Panc1 (cell line): ENCODE measurements around the gene PLXNA2. TPM values are rescaled to one million over a fixed set of nuclear protein-coding genes. Genes with fewer than 3 reads are reported as not detected.

Experiments
- ATAC-seq: fragments of 200-7000 bp; cut with Tn5 transposase; 2 replicates; pipeline ENCODE4 v1.9.1; 2020; ENCODE audit warnings: mild to moderate bottlenecking, moderate library complexity
- BruUV-seq: library from RNA; stranded (reverse); fragments of 400-500 nt; replicated peaks from 2 replicates; lab custom pipeline; 2021; lab: Mats Ljungman, UMichigan
- CTCF ChIA-PET: fragments of 300-600 bp; sonication (Branson Sonifier 250); formaldehyde crosslinking; loops from one replicate; lab custom pipeline; 2022; ENCODE audit warnings: antibody characterized with exemption; lab: Charles Lee
- POLR2A ChIA-PET: fragments of 300-600 bp; sonication (Branson Sonifier 250); formaldehyde crosslinking; loops from one replicate; lab custom pipeline; 2022; ENCODE audit warnings: antibody characterized with exemption; lab: Charles Lee
- DNase-seq: peaks from one replicate; pipeline ENCODE4 v3.0.0-alpha.2; 2010; ENCODE audit warnings: low read depth, low spot score
- H3K27ac ChIP-seq: 2 replicates; pipeline ENCODE4 v1.5.1; 2011; ENCODE audit warnings: mild to moderate bottlenecking, low read length, inconsistent platforms
- H3K27me3 ChIP-seq: fragments of 200-500 bp; sonication (Bioruptor generic); 2 replicates; pipeline ENCODE4 v1.6.0; 2014; ENCODE audit warnings: low read length, inconsistent platforms; ENCODE audit not compliant: control insufficient read depth, insufficient read depth
- H3K36me3 ChIP-seq: fragments of 200-500 bp; sonication (Bioruptor generic); 2 replicates; pipeline ENCODE4 v1.5.1; 2014; ENCODE audit warnings: inconsistent platforms, mild to moderate bottlenecking, low read length, moderate library complexity; ENCODE audit not compliant: control insufficient read depth, insufficient read depth
- H3K4me1 ChIP-seq: 2 replicates; pipeline ENCODE4 v1.5.1; 2011; ENCODE audit warnings: inconsistent platforms, mild to moderate bottlenecking, low read length, moderate library complexity; ENCODE audit not compliant: control insufficient read depth, insufficient read depth
- H3K4me3 ChIP-seq, 2 experiments: 2 replicates each; pipeline ENCODE4 v1.5.1; 2011 to 2012; ENCODE audit warnings: low read depth in 2 of 2, low read length in 2 of 2, mild to moderate bottlenecking in 2 of 2, inconsistent platforms in 1 of 2, moderate library complexity in 1 of 2
- H3K9me3 ChIP-seq: fragments of 200-500 bp; sonication (Bioruptor generic); 2 replicates; pipeline ENCODE4 v1.5.1; 2014; ENCODE audit warnings: low read depth, mild to moderate bottlenecking, inconsistent platforms, low read length, moderate library complexity; ENCODE audit not compliant: control insufficient read depth, insufficient read depth
- POLR2AphosphoS5 ChIP-seq: IDR thresholded peaks from 2 replicates; pipeline ENCODE4 v1.6.1; 2012; ENCODE audit warnings: mild to moderate bottlenecking, low read depth, low read length, moderate library complexity
- SIN3A ChIP-seq: IDR thresholded peaks from 2 replicates; pipeline ENCODE4 v1.6.1; 2012; ENCODE audit warnings: low read depth, mild to moderate bottlenecking, low read length, moderate library complexity, borderline replicate concordance; ENCODE audit not compliant: insufficient read depth
- TCF7L2 ChIP-seq: IDR thresholded peaks from 2 replicates; pipeline ENCODE4 v1.6.1; 2011; ENCODE audit warnings: mild to moderate bottlenecking, low read depth, low read length, inconsistent platforms
- in situ Hi-C: cut with HindIII; loops from 2 replicates; pipeline ENCODE4 v1.10.0; 2016; ENCODE audit warnings: low sequenced_read_pairs, low pct_unique_long_range_greater_than_20kb
- intact Hi-C: fragments of 100-400 bp; cut with micrococcal nuclease; formaldehyde crosslinking; loops from one replicate; pipeline ENCODE4 v1.10.0; 2022; ENCODE audit not compliant: unreplicated experiment
- total RNA-seq: library from RNA; stranded (reverse); gene quantifications from one replicate; pipeline ENCODE4 v1.2.1, GENCODE V29; 2021; ENCODE audit not compliant: unreplicated experiment
- TF ChIP-seq, protein P1 (sequence below), 2 experiments: IDR thresholded peaks; 2 replicates each; pipeline ENCODE4 v1.6.1; 2011 to 2012; ENCODE audit warnings: low read depth in 2 of 2, control low read depth in 1 of 2, low read length in 1 of 2, mild to moderate bottlenecking in 1 of 2, moderate library complexity in 1 of 2; ENCODE audit not compliant: insufficient read depth in 1 of 2
- TF ChIP-seq, protein P2 (sequence below): fragments of 450-650 bp; IDR thresholded peaks from 2 replicates; pipeline ENCODE4 v1.5.1; 2017; ENCODE audit warnings: mild to moderate bottlenecking

PLXNA2 gene
- total RNA-seq, 1 experiment from 2014 or later: 0.98 TPM

DNA sequence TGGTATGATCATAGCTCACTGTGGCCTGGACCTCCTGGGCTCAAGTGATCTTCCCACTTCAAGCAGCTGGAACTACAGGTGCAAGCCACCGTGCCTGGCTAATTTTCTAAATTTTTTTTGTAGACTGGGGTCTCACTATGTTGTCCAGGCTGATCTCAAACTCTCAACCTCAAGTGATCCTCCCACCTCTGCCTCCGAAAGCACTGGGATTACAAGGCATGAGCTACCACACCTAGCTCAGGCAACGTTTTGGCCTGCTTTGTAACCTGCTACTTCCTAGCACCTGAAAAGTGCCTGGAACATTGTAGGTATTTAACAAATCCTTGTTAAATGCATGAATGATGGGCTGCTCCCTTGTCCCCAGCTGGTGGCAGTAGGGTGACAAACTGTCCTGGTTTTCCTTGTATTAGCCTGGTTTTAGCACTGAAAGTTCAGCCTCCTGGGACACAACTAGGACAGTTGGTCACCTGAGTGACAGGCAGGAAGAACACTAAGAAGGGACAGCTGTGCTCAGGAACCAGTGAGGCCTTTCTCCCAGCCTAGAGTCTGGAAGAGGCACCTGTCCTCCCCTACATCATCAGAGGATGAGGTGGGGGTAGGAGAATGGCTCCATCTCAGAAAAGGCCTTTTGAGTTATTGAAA, 244.8 kb downstream of the PLXNA2 start:
- no TSS peak for BruUV-seq
- ATAC-seq (no peak), DNase-seq (no peak)
- Histone ChIP-seq H3K36me3 (no peaks in the 10 kb centered on the region), H3K4me1 (no peaks in the 10 kb centered on the region), H3K27ac (no peak overlapping the region), H3K4me3 (no peak overlapping the region), H3K9me3 (no peaks in the 10 kb centered on the region), H3K27me3 (no peaks in the 10 kb centered on the region; the same call in none of the 2 replicates)
- in situ Hi-C loops: no loop called here
- TF ChIP-seq, protein P1, sequence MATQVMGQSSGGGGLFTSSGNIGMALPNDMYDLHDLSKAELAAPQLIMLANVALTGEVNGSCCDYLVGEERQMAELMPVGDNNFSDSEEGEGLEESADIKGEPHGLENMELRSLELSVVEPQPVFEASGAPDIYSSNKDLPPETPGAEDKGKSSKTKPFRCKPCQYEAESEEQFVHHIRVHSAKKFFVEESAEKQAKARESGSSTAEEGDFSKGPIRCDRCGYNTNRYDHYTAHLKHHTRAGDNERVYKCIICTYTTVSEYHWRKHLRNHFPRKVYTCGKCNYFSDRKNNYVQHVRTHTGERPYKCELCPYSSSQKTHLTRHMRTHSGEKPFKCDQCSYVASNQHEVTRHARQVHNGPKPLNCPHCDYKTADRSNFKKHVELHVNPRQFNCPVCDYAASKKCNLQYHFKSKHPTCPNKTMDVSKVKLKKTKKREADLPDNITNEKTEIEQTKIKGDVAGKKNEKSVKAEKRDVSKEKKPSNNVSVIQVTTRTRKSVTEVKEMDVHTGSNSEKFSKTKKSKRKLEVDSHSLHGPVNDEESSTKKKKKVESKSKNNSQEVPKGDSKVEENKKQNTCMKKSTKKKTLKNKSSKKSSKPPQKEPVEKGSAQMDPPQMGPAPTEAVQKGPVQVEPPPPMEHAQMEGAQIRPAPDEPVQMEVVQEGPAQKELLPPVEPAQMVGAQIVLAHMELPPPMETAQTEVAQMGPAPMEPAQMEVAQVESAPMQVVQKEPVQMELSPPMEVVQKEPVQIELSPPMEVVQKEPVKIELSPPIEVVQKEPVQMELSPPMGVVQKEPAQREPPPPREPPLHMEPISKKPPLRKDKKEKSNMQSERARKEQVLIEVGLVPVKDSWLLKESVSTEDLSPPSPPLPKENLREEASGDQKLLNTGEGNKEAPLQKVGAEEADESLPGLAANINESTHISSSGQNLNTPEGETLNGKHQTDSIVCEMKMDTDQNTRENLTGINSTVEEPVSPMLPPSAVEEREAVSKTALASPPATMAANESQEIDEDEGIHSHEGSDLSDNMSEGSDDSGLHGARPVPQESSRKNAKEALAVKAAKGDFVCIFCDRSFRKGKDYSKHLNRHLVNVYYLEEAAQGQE (IDR thresholded peaks at IDR 0.05; ENCODE audit: insufficient read depth in 1 of 2, low read depth in 2 of 2, low read length in 1 of 2): no peak
- TF ChIP-seq POLR2AphosphoS5 (no peak), SIN3A (no peak), TCF7L2 (no peak)
- TF ChIP-seq, protein P2, sequence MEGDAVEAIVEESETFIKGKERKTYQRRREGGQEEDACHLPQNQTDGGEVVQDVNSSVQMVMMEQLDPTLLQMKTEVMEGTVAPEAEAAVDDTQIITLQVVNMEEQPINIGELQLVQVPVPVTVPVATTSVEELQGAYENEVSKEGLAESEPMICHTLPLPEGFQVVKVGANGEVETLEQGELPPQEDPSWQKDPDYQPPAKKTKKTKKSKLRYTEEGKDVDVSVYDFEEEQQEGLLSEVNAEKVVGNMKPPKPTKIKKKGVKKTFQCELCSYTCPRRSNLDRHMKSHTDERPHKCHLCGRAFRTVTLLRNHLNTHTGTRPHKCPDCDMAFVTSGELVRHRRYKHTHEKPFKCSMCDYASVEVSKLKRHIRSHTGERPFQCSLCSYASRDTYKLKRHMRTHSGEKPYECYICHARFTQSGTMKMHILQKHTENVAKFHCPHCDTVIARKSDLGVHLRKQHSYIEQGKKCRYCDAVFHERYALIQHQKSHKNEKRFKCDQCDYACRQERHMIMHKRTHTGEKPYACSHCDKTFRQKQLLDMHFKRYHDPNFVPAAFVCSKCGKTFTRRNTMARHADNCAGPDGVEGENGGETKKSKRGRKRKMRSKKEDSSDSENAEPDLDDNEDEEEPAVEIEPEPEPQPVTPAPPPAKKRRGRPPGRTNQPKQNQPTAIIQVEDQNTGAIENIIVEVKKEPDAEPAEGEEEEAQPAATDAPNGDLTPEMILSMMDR: no peak
- ChIA-PET POLR2A (no interaction called here), CTCF (no interaction called here)
- intact Hi-C loops: no loop called here

DNA sequence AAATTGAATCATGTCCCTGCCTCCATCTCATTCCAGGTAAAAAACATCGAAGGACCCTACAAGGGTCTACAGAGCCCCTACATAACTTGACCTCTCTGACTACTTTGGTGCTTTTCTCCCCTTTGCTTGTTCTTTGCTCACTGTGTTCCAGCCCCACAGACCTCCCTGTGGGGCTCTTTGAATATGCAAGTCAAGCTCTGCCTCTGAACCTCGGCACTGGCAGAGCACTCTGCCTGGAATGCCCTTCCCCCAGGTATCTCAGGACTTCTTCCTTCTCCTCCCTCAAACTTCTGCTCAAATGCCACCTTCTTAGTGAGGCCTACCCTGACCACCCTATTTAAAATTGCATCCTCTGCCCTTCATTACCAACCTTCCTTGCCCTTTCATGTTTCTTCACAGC, 245.5 kb downstream of the PLXNA2 start:
- Histone ChIP-seq H3K9me3 (no peaks in the 10 kb centered on the region), H3K27ac (no peak overlapping the region), H3K4me1 (no peaks in the 10 kb centered on the region), H3K27me3 (no peaks in the 10 kb centered on the region; the same call in none of the 2 replicates), H3K4me3 (no peak overlapping the region), H3K36me3 (no peaks in the 10 kb centered on the region)
- no peak for ATAC-seq
- intact Hi-C loops: no loop called here
- ChIA-PET POLR2A (no interaction called here), CTCF (no interaction called here)
- in situ Hi-C loops: no loop called here
- no TSS peak for BruUV-seq
- TF ChIP-seq SIN3A (no peak), TCF7L2 (no peak), POLR2AphosphoS5 (no peak)
- TF ChIP-seq, protein P2: no peak
- TF ChIP-seq, protein P1 (IDR thresholded peaks at IDR 0.05; ENCODE audit: insufficient read depth in 1 of 2, low read depth in 2 of 2, low read length in 1 of 2): no peak
- no peak for DNase-seq
